ENCODE data around the gene KSR1. TPM values are rescaled to one million over a fixed set of nuclear protein-coding genes. Genes with fewer than 3 reads are reported as not detected.

The KSR1 gene
- total and polyA plus RNA-seq, 9 of the 15 experiments (the other 6 are each of a cell fraction or from before 2014, with no cell fraction given): 1.4 to 51.7 (median 18.4) TPM

DNA sequence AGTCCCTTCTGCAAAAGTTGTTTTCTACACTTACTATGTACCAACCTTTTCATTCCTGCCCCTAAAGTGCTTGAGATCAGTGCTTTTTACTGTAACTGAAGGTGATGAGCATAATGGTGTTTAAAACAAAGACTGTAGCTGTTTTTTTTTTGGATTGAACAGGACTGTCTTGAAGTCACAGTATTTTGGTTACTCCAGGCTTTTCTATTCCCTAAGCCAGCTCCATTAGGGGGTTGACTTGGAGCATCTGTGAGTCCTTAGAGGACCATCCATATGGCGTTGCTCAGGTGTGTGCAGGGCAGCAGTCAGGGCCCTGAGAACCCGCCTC lies 145.7 kb downstream of the KSR1 start:
- H3K36me3 ChIP-seq (ENCODE audit: control insufficient read depth, insufficient read depth, low read length): peaks cover 73% of the 10 kb centered on the region
- no peaks in the 10 kb centered on the region for H3K9me3 ChIP-seq (replicated peaks; ENCODE audit: control insufficient read depth, insufficient read depth, low read depth, low read length)
- ATAC-seq: no peak; the same call in 2 of the 3 replicates
- ChIA-PET CTCF (ENCODE audit: low intra/inter-chr PET ratio) (interaction anchor here (0.6 to 5.1 kb wide), 10 partner anchors 49 to 631 kb away, joined by 3 to 60 read pairs (median 8); no protein-coding TSS in a partner anchor), POLR2A (interaction anchor here (0.6 to 1.2 kb wide), 6 partner anchors 12 to 307 kb away, joined by 3 to 5 read pairs (median 4); no protein-coding TSS in a partner anchor)
- in situ Hi-C loops (cut with MboI): loop anchor here (10.0 kb wide), 1 partner anchor 357 kb away; no protein-coding TSS in a partner anchor
- no peaks in the 10 kb centered on the region for H3K27me3 ChIP-seq (ENCODE audit: control insufficient read depth in 2 of 2, insufficient read depth in 2 of 2, low read length in 2 of 2)
- H4K20me1 ChIP-seq (replicated peaks; ENCODE audit: control insufficient read depth, insufficient read depth, low read length): no peaks in the 10 kb centered on the region
- 0 out of 2 replicates have a peak, but pooled peaks have one; percentile 29 for TF ChIP-seq ELF1 (tag; IDR thresholded peaks at IDR 0.05)
- TF ChIP-seq NFXL1 (CRISPR knock-in tag; IDR thresholded peaks at IDR 0.05): no peak
- TF ChIP-seq, protein P1, sequence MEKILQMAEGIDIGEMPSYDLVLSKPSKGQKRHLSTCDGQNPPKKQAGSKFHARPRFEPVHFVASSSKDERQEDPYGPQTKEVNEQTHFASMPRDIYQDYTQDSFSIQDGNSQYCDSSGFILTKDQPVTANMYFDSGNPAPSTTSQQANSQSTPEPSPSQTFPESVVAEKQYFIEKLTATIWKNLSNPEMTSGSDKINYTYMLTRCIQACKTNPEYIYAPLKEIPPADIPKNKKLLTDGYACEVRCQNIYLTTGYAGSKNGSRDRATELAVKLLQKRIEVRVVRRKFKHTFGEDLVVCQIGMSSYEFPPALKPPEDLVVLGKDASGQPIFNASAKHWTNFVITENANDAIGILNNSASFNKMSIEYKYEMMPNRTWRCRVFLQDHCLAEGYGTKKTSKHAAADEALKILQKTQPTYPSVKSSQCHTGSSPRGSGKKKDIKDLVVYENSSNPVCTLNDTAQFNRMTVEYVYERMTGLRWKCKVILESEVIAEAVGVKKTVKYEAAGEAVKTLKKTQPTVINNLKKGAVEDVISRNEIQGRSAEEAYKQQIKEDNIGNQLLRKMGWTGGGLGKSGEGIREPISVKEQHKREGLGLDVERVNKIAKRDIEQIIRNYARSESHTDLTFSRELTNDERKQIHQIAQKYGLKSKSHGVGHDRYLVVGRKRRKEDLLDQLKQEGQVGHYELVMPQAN (IDR thresholded peaks at IDR 0.05; ENCODE audit: borderline replicate concordance): 0 out of 2 replicates have a peak, but pooled peaks have one; percentile 23
- peak; percentile 14; the same call in 1 of the 2 replicates for TF ChIP-seq NFRKB (IDR thresholded peaks at IDR 0.05; ENCODE audit: low read depth)
- no peak for TF ChIP-seq MYC (IDR thresholded peaks at IDR 0.05; ENCODE audit: low read depth, low read length)
- TF ChIP-seq MYC (CRISPR knock-in tag; IDR thresholded peaks at IDR 0.05; ENCODE audit: borderline replicate concordance, low read depth): 0 out of 2 replicates have a peak, but pooled peaks have one; percentile 47
- TF ChIP-seq CBX3 (IDR thresholded peaks at IDR 0.05; ENCODE audit: borderline replicate concordance in 1 of 2, low read length in 2 of 2): 0 out of 3 replicates have a peak, but pooled peaks of 1 of the 2 experiments have one; percentile 3
- TF ChIP-seq, protein P2, sequence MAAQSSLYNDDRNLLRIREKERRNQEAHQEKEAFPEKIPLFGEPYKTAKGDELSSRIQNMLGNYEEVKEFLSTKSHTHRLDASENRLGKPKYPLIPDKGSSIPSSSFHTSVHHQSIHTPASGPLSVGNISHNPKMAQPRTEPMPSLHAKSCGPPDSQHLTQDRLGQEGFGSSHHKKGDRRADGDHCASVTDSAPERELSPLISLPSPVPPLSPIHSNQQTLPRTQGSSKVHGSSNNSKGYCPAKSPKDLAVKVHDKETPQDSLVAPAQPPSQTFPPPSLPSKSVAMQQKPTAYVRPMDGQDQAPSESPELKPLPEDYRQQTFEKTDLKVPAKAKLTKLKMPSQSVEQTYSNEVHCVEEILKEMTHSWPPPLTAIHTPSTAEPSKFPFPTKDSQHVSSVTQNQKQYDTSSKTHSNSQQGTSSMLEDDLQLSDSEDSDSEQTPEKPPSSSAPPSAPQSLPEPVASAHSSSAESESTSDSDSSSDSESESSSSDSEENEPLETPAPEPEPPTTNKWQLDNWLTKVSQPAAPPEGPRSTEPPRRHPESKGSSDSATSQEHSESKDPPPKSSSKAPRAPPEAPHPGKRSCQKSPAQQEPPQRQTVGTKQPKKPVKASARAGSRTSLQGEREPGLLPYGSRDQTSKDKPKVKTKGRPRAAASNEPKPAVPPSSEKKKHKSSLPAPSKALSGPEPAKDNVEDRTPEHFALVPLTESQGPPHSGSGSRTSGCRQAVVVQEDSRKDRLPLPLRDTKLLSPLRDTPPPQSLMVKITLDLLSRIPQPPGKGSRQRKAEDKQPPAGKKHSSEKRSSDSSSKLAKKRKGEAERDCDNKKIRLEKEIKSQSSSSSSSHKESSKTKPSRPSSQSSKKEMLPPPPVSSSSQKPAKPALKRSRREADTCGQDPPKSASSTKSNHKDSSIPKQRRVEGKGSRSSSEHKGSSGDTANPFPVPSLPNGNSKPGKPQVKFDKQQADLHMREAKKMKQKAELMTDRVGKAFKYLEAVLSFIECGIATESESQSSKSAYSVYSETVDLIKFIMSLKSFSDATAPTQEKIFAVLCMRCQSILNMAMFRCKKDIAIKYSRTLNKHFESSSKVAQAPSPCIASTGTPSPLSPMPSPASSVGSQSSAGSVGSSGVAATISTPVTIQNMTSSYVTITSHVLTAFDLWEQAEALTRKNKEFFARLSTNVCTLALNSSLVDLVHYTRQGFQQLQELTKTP (IDR thresholded peaks at IDR 0.05; ENCODE audit: low read depth in 1 of 2, partially characterized antibody in 2 of 2): peak in 1 of 2 experiments; percentile 19
- no peak for TF ChIP-seq SRSF1 (IDR thresholded peaks at IDR 0.05; ENCODE audit: low read depth, low read length)
- TF ChIP-seq NFATC3 (IDR thresholded peaks at IDR 0.05): 0 out of 2 replicates have a peak, but pooled peaks have one; percentile 7
- TF ChIP-seq SOX6 (IDR thresholded peaks at IDR 0.05): peak; percentile 5; the same call in 1 of the 2 replicates
- TF ChIP-seq HDAC3 (IDR thresholded peaks at IDR 0.05; ENCODE audit: borderline replicate concordance, partially characterized antibody): no peak
- TF ChIP-seq ZNF668 (CRISPR knock-in tag; IDR thresholded peaks at IDR 0.05): 0 out of 2 replicates have a peak, but pooled peaks have one; percentile 15
- peak overlapping the region; percentile 70 to 72 for H3K9ac ChIP-seq (ENCODE audit: insufficient read depth in 1 of 2, low read depth in 2 of 2, low read length in 2 of 2)
- peak overlapping the region; percentile 71; the same call in 1 of the 2 replicates for H3K4me2 ChIP-seq (ENCODE audit: insufficient read depth, low read length)
- peak in 1 of 4 experiments; percentile 21 for DNase-seq (ENCODE audit: extremely low read depth in 1 of 4, low spot score in 3 of 4)
- H2AFZ ChIP-seq (ENCODE audit: low read depth, low read length): peak overlapping the region; percentile 53
- H3K27ac ChIP-seq (ENCODE audit: extremely low read depth, low read depth, low read length): peak overlapping the region; percentile 92
- peaks cover 38 to 46% of the 10 kb centered on the region in 2 experiments for H3K4me1 ChIP-seq (replicated peaks in 1 of 2; ENCODE audit: control insufficient read depth in 2 of 2, insufficient read depth in 2 of 2, low read length in 2 of 2)
- intact Hi-C loops (cut with micrococcal nuclease): loop anchor here (1.0 to 2.0 kb wide), 7 partner anchors 33 to 357 kb away; no protein-coding TSS in a partner anchor
- no peak overlapping the region for H3K4me3 ChIP-seq
- H3K79me2 ChIP-seq (ENCODE audit: control insufficient read depth, insufficient read depth, low read length): no peaks in the 10 kb centered on the region; the same call in 2 of the 3 replicates
- no peak for FAIRE-seq
- no peaks in the 10 kb centered on the region for H3K9me1 ChIP-seq (ENCODE audit: control insufficient read depth, insufficient read depth, low read length)
- BruUV-seq (replicated peaks): no TSS peak
- WGBS (ENCODE audit: insufficient coverage, low coverage, missing lambda C conversion rate): 33% methylated on average over 2 of the region's 2 CpGs
